HG02678 (cell line): ENCODE results near the gene RAB40B.
A peak's percentile ranks its signal among the peaks of the same experiment; 100 is the strongest.

ENCODE experiments used
- ATAC-seq: cut with Tn5 transposase; IDR thresholded peaks from one replicate; pipeline ENCODE4 v1.9.1; 2021; ENCODE audit warnings: mild to moderate bottlenecking, moderate library complexity; ENCODE audit not compliant: unreplicated experiment

The RAB40B gene

GRCh38 chr17:82693168-82693867 is 5.2 kb downstream of the RAB40B start:
- no peak for ATAC-seq

- no peak for ATAC-seq
These were observed 6.2 kb downstream of the RAB40B start for GRCh38 chr17:82692268-82692667.

- no peak for ATAC-seq
These were observed 6.8 kb downstream of the RAB40B start for GRCh38 chr17:82691714-82692113.

- no peak for ATAC-seq
These were observed 7.6 kb downstream of the RAB40B start for GRCh38 chr17:82690786-82691489.

GRCh38 chr17:82689077-82689476 is 9.4 kb downstream of the RAB40B start:
- no peak for ATAC-seq

GRCh38 chr17:82687871-82688270 is 10.6 kb downstream of the RAB40B start:
- ATAC-seq = no peak

GRCh38 chr17:82687375-82687861 is 11.1 kb downstream of the RAB40B start:
- ATAC-seq = no peak

- ATAC-seq = no peak
These were observed 11.9 kb downstream of the RAB40B start for GRCh38 chr17:82686366-82687324.

GRCh38 chr17:82685291-82685690 is 13.2 kb downstream of the RAB40B start:
- no peak for ATAC-seq

GRCh38 chr17:82684228-82684841 is 14.2 kb downstream of the RAB40B start:
- peak; percentile 49 for ATAC-seq

- no peak for ATAC-seq
These were observed 15.0 kb downstream of the RAB40B start for GRCh38 chr17:82683534-82683933.

GRCh38 chr17:82681547-82681946 is 17.0 kb downstream of the RAB40B start:
- no peak for ATAC-seq

GRCh38 chr17:82679586-82680465 is 18.7 kb downstream of the RAB40B start:
- ATAC-seq = no peak

- ATAC-seq = no peak
These were observed 20.1 kb downstream of the RAB40B start for GRCh38 chr17:82678265-82678891.

GRCh38 chr17:82677353-82677925 is 21.1 kb downstream of the RAB40B start:
- ATAC-seq = no peak

- ATAC-seq = no peak
These were observed 22.8 kb downstream of the RAB40B start for GRCh38 chr17:82675476-82676245.

- ATAC-seq = no peak
These were observed 23.6 kb downstream of the RAB40B start for GRCh38 chr17:82674656-82675475.
